GM21390 (cell line): ENCODE measurements around the gene ZGLP1.
A peak's percentile ranks its signal among the peaks of the same experiment; 100 is the strongest.

Experiments used
- ATAC-seq: cut with Tn5 transposase; IDR thresholded peaks from one replicate; pipeline ENCODE4 v1.9.1; 2021; ENCODE audit not compliant: unreplicated experiment

Gene ZGLP1

DNA sequence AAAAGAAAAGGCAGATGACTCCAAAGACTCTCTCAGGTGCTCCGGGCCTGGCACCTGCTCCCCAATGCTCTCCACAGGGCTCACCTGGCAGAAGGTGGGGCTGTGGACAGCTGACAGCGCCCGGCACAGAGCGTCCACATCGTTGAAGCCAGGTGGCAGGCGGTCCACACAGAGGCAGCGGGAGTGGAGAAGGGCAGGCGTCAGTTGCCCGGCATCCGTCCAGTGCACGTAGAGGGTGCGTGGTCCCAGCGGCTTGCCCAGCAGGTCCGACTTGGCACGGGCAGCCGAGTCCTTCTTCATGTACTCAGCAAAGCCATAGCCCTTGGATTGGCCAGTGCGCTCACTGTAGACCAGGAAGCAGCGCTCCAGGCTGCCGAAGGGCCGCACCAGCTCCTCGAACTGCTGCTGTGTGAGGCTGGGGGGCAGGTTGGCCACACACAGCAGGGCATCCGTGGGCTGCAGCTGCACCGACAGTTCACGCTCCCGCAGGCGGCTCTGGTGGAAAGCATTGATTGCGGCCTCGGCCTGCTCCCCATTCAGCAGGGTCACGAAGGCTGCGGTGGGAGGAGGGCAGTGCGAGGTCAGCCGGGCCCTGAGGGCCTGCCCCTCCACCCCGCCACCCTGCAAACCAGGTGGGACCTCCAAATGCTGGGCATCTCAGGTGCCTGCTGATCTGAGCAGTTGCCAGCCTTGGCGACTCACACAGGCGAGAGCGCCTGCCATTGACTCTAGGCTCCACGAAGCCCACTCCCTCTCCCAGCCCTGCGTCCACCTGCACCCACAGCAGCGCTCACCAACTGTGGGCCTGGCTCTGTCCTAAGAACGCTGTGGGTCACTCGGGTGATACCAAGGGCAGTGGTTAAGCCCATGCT, 19.2 kb upstream of the ZGLP1 start:
- no peak for ATAC-seq

DNA sequence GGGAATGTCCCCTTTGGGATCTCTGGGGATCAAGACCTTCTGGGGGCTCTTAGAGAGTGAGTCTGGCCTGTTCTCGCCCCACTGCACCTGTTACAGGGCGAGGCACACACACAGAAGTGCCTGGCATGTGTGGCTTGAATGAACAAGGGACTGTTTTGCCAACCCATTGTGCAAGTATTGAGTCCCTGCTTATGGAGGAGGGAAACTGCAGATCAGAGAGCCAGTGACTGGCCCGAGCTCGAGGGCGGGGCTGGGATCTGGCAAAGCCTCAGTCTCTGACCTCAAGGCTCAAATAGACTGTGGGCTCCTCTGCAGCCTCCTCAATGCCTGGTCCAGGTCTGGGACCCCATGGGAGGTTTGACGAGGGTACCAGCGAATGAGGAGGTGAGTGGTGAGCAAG, 18.2 kb upstream of the ZGLP1 start:
- no peak for ATAC-seq

DNA sequence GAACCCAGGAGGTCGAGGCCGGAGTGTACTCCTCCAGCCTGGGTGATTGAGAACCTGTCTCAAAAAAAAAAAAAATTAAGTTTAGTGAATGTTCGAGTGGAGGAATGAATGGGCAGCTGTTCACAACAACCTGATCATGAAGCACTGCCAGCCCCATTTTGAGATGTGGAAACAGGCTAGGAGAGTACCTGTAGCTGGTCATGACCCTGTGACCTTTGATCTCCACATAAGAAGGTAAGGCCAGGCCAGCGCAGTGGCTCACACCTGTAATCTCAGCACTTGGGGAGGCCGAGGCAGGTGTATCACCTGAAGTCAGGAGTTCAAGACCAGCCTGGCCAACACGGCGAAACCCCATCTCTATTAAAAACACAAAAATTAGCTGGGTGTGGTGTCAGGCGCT, 16.1 kb upstream of the ZGLP1 start:
- ATAC-seq: no peak

DNA sequence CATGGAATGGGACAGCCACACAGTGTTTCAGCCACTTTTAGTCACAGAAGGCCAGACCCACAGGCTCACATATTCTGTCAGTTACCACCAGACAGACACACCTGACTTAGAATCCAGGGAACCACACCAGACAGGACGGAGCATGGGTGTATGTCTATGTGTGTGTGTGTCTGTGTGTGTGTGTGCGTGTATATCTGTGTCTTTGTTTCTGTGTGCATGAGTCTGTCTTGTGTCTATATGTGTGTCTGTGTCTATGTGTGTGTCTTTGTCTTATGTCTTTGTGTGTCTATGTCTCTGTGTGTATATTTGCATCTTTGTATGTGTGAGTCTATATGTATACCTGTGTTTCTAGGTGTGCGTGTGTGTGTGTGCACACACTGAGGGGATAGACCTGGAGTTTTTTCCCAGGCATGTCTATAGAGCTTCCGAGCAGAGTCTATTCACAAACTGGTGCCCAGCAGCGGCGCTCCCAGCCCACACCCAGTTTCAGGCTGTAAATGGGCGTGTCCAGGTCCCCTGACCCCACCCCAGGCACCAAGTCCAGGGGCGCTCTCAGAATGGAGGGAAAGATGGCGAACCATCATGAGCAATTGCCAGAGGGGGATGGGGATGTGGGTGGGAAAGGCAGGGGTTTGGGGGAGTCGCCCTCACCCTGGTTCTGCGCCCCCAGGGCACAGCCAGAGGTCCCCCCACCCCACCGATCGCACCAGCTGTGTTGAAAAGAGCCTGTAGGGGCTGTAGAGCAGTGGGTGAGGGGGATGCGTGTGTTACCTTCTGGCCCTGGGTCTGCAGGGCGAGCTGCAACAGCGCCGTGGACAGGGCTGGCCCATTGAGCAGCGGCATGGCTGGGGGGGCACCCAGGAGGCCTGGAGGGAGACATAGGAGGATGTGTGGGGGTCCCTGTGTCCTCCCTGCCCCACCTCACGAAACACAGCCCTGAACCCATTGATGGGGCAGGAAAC, 12.5 kb upstream of the ZGLP1 start:
- ATAC-seq: no peak

DNA sequence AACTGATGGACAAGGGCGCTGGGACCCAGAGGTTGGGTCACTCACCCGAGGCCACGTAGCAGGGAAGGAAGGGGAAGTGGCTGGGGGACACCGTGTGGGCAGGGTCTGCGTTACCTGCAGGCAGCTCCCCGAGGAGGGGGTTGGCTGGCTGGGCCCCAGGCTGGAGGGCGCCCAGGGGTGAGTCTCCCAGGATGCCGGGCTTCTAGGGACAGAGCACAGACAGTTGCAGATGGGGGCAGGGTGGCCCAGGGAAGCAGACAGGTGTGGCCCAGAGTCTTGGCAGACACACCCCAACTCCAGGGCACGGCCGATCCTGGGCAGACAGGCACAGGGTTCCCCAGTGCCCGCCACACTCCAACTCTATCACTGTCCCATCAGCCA, 11.8 kb upstream of the ZGLP1 start:
- ATAC-seq: no peak

DNA sequence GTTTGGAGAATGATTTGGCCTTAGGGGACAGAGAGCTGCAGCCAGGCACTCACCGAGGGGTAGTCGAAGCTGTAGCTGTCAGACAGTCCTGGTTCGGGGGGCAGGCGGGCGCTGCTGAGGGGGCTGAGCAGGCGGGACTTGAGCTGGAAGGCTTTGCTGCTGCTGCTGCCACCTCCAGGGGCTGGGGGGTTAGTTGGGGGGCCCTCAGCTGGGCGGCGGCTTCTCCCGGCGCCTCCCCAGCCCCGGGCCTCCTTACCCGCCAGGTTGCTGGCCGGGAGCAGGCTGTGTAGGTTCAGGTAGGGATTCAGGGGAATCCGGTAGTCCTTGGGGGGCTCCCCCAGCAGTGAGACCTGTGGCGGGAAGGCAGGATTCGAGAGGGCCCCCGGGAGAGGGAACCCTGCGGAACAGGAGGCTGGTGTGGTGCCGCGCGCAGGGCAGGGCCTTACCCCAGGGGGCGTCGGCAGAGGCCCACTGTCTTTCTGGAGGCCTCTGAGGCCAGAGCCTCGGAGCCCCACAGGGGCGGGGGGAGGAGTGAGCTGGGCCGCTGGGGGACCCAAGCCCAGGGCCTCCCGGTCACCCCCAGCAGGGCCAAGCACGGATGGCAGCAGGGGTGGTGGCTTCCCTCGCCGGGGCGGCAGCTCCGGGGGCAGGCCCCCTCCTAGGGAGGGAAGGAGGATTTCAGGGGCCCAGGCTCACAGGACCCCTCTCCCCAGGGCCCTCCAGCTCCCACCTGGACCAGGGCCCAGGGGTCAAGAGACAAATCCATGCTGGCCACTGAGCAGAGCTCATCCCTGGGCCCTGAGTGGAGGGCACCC, 11.2 kb upstream of the ZGLP1 start:
- ATAC-seq: no peak

DNA sequence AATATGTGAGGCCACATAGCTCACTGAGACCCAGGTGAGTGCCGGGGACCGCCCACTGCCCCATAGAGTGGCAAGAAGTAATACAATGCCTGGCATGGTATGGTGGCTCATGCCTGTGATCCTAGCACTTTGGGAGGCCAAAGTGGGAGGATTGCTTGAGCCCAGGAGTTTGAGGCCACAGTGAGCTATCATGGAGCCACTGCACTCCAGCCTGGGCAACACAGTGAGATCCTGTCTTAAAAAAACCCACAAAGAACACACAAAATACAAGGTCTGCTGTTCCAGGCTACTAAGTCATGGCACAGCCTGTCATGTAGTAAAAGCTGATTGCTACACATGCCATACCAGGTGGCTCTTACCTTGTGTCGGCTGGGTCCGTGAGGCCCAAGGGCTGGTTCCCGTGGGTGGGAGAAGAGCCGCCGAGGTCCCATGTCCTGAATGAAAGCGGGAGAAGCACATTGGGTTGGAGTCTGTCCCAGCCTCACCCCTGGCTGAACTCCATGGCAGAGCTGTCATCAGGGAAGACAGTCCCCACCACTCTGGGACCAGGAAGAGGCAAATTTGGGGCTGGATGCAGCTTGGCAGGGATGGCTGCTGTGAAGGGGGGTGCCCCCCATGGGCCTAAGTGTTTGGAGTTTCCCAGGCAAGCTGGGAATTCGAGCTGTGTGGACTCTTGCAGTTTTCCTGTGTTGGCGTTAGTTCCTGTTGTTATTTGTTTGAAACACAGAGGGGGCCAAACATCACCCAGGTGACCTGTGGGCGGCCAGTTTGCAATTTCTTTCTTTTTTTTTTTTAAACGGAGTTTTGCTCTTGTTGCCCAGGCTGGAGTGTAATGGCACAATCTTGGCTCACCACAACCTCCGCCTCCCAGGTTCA, 9.4 kb upstream of the ZGLP1 start:
- no peak for ATAC-seq

DNA sequence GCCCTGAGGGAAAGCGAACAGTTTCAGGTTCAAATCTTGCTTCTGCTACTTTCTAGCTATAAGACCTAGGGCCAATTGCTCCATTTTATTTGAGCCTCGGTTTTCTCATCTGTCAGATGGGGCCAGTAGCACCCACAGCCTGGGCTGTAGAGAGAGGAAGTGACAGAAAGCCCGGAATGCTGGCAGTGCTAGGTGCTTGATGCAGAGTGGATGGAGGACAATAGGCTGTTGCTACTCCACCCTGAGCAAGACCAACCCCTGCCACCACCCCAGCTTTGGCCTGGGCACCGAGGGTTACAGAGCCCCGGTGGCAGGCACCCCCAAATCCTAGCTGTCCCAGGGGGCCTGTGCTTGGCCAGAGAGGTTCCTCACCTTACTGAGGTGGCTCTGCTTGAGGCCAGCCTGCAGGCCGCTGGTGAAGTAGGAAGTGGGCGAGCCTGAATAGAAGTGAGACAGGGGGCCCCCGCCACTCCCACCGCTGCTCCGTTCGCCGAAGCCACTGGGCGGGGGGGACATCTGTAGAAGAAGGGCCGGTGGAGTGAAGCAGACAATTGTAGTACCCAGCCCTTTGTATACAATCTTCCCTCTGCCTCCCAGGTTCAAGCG, 8.3 kb upstream of the ZGLP1 start:
- no peak for ATAC-seq

GRCh38 chr19:10317045-10317856, 7.6 kb upstream of the ZGLP1 start:
- no peak for ATAC-seq

GRCh38 chr19:10316229-10317044, 6.8 kb upstream of the ZGLP1 start:
- ATAC-seq: no peak

DNA sequence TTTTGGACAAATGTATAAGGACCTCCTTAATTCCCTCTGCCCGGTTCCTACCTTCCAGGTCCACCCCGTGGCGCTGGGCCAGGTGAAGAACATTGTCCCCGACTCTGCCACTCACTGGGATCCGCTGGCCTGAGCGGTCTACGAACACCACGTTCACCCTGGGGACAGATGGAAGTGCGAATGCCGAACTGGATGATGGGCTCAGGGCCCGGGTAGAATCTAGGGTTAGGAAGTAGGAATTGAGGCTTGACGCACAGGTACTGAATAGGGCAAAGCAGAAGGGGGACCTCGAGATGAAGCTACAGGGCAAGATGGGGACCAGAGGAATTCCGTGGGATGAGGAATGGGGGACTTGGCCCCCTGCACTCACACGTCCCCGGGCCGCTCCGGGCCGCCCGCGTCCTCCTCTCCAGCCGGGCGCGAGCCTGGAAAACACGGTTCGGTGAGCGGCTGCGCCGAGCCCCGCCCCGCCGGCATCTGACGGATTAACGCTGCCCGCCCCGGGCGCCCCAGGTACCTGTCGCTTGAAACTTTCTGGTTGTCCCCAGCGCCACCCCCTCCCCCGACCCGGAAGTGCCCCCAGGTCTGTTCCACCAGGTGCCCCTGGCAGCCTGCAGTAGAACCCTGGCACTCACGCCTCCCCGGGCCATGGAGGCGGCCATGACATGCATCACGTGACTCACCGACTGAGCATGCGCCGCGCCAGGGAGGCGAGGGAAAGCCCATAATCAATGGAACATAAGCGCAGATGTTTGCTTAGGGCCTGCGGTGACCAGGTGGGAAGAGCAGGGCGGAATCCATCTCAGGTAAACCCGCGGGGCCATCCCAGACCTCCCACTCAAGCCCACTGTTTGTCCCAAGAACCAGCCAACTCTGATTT, 6.0 kb upstream of the ZGLP1 start, which contains the start of gene FDX2:
TSS of gene FDX2 (minus strand) at position 681 of the 880 bp plus-strand sequence. CDS start at position 662, 19 bp downstream.
- ATAC-seq: peak; percentile 64

- ATAC-seq: no peak
Measured at GRCh38 chr19:10306327-10306726, 3.3 kb downstream of the ZGLP1 start.

DNA sequence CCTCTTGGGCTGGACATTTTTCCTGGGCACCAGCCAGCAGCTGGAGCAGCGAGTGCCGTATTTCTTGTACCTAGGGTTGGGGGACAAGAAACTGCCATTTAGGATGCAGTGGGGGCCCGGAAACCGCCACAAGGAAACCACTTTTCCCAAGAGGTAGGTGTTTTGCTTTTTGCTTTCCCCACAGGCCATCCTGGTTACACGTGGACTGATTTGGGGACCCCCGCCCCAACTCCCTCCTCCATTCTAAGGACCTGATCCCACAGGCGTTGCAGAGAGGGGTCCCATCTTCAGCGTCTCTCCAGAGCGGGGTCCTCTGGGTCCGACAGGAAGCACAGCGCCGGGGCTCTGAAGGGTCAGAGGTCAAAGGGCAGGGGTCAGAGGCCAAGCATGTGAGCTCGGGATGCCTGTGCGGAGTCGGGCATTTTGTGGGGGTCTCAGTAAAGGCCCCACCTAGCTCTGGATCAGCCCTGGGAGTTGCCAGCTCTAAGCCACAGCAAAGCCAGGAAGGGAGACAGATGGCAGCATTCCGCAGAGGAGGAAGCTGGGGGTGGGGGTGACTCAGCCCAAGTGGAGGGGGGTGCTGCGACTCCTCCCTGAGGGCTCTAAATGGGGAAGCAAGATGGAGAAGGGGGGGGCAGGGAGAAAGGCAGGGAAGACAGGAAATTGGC, 4.3 kb downstream of the ZGLP1 start:
- ATAC-seq: no peak

DNA sequence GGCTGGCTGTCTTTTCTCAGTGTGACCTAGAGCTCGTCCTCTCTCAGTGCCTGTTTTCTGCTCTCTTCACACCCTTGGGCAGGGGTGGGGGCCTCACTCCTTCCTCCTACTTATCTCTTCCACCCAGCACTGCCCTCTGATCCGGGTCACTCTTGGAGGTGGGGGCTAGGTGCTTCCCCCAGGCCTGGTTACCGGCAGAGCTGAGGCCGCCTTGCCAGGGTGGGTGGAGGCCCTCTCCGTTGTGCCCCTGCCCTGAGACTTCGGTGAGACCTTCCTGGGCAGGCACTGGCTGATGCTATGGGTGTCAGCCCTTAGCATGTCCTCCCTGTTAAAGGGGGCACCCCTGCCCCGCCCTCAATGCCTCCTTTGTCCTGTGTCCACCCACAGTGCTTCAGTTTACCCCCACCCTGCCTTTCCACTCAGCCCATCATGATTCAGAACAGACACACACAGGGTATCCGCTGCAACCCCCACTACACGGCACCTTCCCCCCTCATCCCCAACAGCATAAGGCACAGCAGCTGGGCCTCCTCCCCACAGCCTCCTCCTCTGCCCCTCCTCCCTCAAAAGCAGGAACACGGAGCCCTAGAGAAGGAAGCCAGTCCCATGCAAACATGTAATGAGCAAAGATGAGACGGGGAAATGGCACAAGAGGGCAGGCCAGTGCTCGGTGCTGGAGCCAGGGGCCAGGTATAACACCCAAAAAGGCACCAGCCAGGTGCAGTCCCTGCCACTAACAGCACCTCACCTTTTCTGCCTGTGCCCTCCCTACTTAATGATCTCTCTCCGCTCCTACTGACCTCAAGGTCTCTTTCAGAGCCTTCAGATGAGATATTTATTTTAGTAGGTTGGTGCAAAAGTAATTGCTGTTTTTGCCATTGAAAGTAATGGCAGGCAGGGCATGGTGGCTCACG, 9.8 kb downstream of the ZGLP1 start:
- no peak for ATAC-seq

DNA sequence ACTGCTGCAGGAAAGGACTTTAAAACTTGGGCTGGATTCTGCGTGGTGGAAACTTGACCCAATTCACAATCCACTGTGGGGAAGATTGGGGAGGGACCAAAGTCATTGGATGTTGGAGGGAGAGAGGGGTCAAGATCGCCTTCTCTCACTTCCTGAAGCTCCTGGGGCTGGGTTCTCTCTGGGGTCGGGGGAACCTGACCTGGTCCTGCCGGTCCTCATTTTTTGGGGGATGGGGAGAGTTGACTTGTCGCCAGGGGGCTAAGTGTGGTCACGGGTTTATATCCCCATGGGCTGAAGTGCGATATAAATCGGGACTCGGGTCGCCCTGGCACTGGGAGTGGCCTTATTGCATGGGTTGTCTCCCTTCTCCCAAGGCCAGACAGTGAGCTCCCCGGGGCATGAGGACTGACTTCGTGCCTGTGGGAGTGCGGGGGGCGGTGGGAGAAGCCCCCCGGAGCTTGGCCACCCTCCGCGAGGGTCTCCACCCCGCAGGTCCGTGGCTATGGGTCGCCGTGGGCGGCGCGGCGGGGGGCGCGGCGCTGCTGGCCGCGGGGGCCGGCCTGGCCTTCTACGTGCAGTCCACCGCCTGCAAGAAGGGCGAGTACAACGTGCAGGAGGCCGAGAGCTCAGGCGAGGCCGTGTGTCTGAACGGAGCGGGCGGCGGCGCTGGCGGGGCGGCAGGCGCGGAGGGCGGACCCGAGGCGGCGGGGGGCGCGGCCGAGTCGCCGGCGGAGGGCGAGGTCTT, 13.6 kb downstream of the ZGLP1 start:
- no peak for ATAC-seq
